Esophagus squamous epithelium (tissue), 5 donors: ENCODE data around the gene KLRG1. TPM values are rescaled to one million over a fixed set of nuclear protein-coding genes. Genes with fewer than 3 reads are reported as not detected.

Experiments used
- DNase-seq: peaks from one replicate; lab custom pipeline; 2025; lab: John Stamatoyannopoulos, UW
- H3K27ac ChIP-seq, 4 donors: fragments of 200-600 bp; sonication (generic); one replicate each; pipeline ENCODE4 v1.5.1; 2016 to 2019; ENCODE audit warnings: mild to moderate bottlenecking in 1 of 4
- H3K27me3 ChIP-seq, 4 donors: fragments of 200-600 bp; sonication (generic); 1 replicate in 3 of 4; 2 replicates in 1 of 4; pipeline versions ENCODE4 v1.5.1 to v1.6.0; 2017 to 2021; ENCODE audit warnings: antibody characterized with exemption in 1 of 4
- H3K36me3 ChIP-seq, 3 donors: fragments of 200-600 bp; sonication (generic); one replicate each; pipeline ENCODE4 v1.5.1; 2016 to 2019
- H3K4me1 ChIP-seq, 3 donors: fragments of 200-600 bp; sonication (generic); one replicate each; pipeline ENCODE4 v1.5.1; 2017 to 2019
- H3K4me3 ChIP-seq, 4 donors: fragments of 200-600 bp; sonication (generic); 1 replicate in 3 of 4; 2 replicates in 1 of 4; pipeline ENCODE4 v1.5.1; 2016 to 2019; ENCODE audit warnings: mild to moderate bottlenecking in 2 of 4, moderate library complexity in 1 of 4
- H3K9me3 ChIP-seq, 3 donors: fragments of 200-600 bp; sonication (generic); one replicate each; pipeline ENCODE4 v1.5.1; 2016 to 2019
- CTCF ChIP-seq, 6 experiments: fragments of 450-650 bp in 4 of 6; fragments of 200-600 bp in 2 of 6; sonication (generic) in 2 of 6; IDR thresholded peaks; one replicate each; pipeline ENCODE4 v1.5.1; 2016 to 2019; ENCODE audit warnings: antibody characterized with exemption in 6 of 6, mild to moderate bottlenecking in 4 of 6, moderate library complexity in 4 of 6
- POLR2A ChIP-seq, 4 donors: fragments of 450-650 bp; IDR thresholded peaks; one replicate each; pipeline ENCODE4 v1.6.1; 2017; ENCODE audit warnings: antibody characterized with exemption in 4 of 4, mild to moderate bottlenecking in 4 of 4, moderate library complexity in 3 of 4
- WGBS, 2 donors: methylation state at CpG; one replicate each; pipeline ENCODE4 v1.1.5; 2018; 5-methylcytosine and 5-hydroxymethylcytosine counted together
- intact Hi-C: fragments of 100-400 bp; cut with DNase I; formaldehyde crosslinking; loops from one replicate; pipeline ENCODE4 v1.15.0; 2022
- total RNA-seq, 4 donors: library from RNA; depleted of rRNA; stranded (reverse); fragments of >200 nt; gene quantifications; one replicate each; pipeline ENCODE4 v1.1.0, GENCODE V29; 2016
- donor health status: DM: yes; HTN: yes; CAD: no.

KLRG1 gene
- total RNA-seq, 4 donors from 2014 or later = 0.48 to 2.7 (median 0.75) TPM

GRCh38 chr12:9022592-9022991 lies 33.2 kb downstream of the KLRG1 start:
- Histone ChIP-seq H3K4me3 (no peak overlapping the region), H3K9me3 (peaks cover 0 to 5% (median 0%) of the 10 kb centered on the region in 3 donors), H3K27ac (no peak overlapping the region), H3K27me3 (no peaks in the 10 kb centered on the region), H3K4me1 (peaks cover 0 to 17% (median 3%) of the 10 kb centered on the region in 3 donors), H3K36me3 (no peaks in the 10 kb centered on the region)
- WGBS, 2 donors = 91 to 93% methylated on average over 2 of the region's 2 CpGs
- TF ChIP-seq CTCF (IDR thresholded peaks at IDR 0.05) = no peak
- TF ChIP-seq POLR2A (IDR thresholded peaks at IDR 0.05) = no peak
- no peak for DNase-seq
- intact Hi-C loops = no loop called here

- 90 to 91% methylated on average over 2 of the region's 2 CpGs for WGBS, 2 donors
- Histone ChIP-seq H3K36me3 (no peaks in the 10 kb centered on the region), H3K27me3 (no peaks in the 10 kb centered on the region), H3K4me3 (no peak overlapping the region), H3K27ac (peak overlapping the region in 1 of 4 donors; percentile 32), H3K9me3 (no peaks in the 10 kb centered on the region), H3K4me1 (peaks cover 0 to 18% (median 3%) of the 10 kb centered on the region in 3 donors)
- intact Hi-C loops = no loop called here
- DNase-seq = no peak
- TF ChIP-seq POLR2A (IDR thresholded peaks at IDR 0.05) (no peak), CTCF (IDR thresholded peaks at IDR 0.05) (no peak)
Observed at GRCh38 chr12:9024512-9024911, 35.2 kb downstream of the KLRG1 start.

- peaks cover 0 to 18% (median 3%) of the 10 kb centered on the region in 3 donors for H3K4me1 ChIP-seq
- H3K27ac ChIP-seq = no peak overlapping the region
- no peaks in the 10 kb centered on the region for H3K9me3 ChIP-seq
- H3K36me3 ChIP-seq = no peaks in the 10 kb centered on the region
- intact Hi-C loops = no loop called here
- TF ChIP-seq CTCF (IDR thresholded peaks at IDR 0.05) (no peak), POLR2A (IDR thresholded peaks at IDR 0.05) (no peak)
- H3K4me3 ChIP-seq = no peak overlapping the region
- H3K27me3 ChIP-seq = no peaks in the 10 kb centered on the region
- WGBS, 2 donors = 79 to 81% methylated on average over 7 of the region's 7 CpGs
- no peak for DNase-seq
Observed at GRCh38 chr12:9027161-9028059, 38.1 kb downstream of the KLRG1 start.

GRCh38 chr12:9030776-9031175 lies 41.4 kb downstream of the KLRG1 start:
- no peak overlapping the region for H3K27ac ChIP-seq
- no peaks in the 10 kb centered on the region for H3K36me3 ChIP-seq
- intact Hi-C loops = loop anchor here (10.0 kb wide), 1 partner anchor 76 kb away; no protein-coding TSS in a partner anchor
- 61 to 80% methylated on average over 2 of the region's 2 CpGs for WGBS, 2 donors
- H3K4me3 ChIP-seq = no peak overlapping the region
- peaks cover 0 to 12% (median under 1%) of the 10 kb centered on the region in 3 donors for H3K4me1 ChIP-seq
- TF ChIP-seq POLR2A (IDR thresholded peaks at IDR 0.05) = no peak
- H3K27me3 ChIP-seq = no peaks in the 10 kb centered on the region
- H3K9me3 ChIP-seq = no peaks in the 10 kb centered on the region
- DNase-seq = no peak

- Histone ChIP-seq H3K4me3 (no peak overlapping the region), H3K4me1 (peaks cover 0 to 3% (median 0%) of the 10 kb centered on the region in 3 donors), H3K27me3 (no peaks in the 10 kb centered on the region), H3K9me3 (no peaks in the 10 kb centered on the region), H3K27ac (no peak overlapping the region), H3K36me3 (no peaks in the 10 kb centered on the region)
- DNase-seq = no peak
- intact Hi-C loops = loop anchor here (10.0 kb wide), 1 partner anchor 78 kb away; no protein-coding TSS in a partner anchor
- TF ChIP-seq CTCF (IDR thresholded peaks at IDR 0.05) (no peak), POLR2A (IDR thresholded peaks at IDR 0.05) (no peak)
- 70 to 78% methylated on average over 5 of the region's 5 CpGs for WGBS, 2 donors
Observed at GRCh38 chr12:9032202-9032964, 43.0 kb downstream of the KLRG1 start.
